Stimulated activated CD4-positive, alpha-beta T cell treated with anti-CD3 and anti-CD28 coated beads, Interleukin-2, amount 100 ng/mL, for 48 hours (primary cell): ENCODE measurements around the gene PLPPR3.
"Not testable (repeated sequence)": the region's sequence is repeated elsewhere in the genome, so short reads cannot be mapped to it uniquely, and the experiment has no call there.

ENCODE experiments used
- DNase-seq, 2 donors: peaks; one replicate each; pipeline ENCODE4 v3.0.0-alpha.2; 2020

PLPPR3 gene

GRCh38 chr19:853614-854220 lies 32.0 kb upstream of the PLPPR3 start:
- DNase-seq = not testable (repeated sequence)

GRCh38 chr19:853014-853585 lies 31.3 kb upstream of the PLPPR3 start:
- no peak for DNase-seq

GRCh38 chr19:852136-853013 lies 30.6 kb upstream of the PLPPR3 start, which contains the start of gene ELANE:
ELANE (plus strand) TSS chr19:852303; CDS start chr19:852329, 26 bp downstream.
- DNase-seq = no peak

- no peak for DNase-seq
Observed at GRCh38 chr19:850979-851335, 29.2 kb upstream of the PLPPR3 start.

- DNase-seq = no peak
Observed at GRCh38 chr19:850221-850978, 28.6 kb upstream of the PLPPR3 start.

GRCh38 chr19:849195-849594 lies 27.4 kb upstream of the PLPPR3 start:
- DNase-seq = not testable (repeated sequence)

DNA sequence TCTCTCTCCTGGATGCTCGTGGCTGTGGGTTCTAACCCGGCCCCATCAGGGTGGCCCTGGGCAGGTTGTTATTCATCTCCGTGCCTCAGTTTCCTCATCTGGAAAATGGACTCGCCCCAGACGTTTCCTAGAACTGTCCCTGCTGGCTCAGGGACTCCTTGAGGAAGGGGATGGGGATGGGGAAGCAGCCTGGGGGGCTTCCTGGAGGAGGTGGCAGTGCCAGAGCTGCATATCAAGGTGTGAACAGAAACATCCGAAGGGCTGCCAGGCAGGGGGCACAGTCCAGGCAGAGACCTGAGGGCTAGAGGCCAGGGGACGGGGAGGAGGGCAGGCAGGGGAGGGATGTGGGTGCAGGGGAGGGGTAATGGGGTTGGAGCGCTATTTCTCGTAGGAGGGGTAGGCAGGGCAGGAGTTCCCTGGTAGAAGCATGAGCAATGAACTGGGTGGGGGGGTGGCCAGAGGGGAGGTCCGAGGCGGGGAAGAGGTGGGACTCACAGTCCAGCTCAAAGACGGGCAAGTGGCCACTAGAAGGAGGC lies 26.7 kb upstream of the PLPPR3 start:
- no peak for DNase-seq

GRCh38 chr19:845707-846521 lies 24.2 kb upstream of the PLPPR3 start:
- DNase-seq = no peak

GRCh38 chr19:844546-844971 lies 22.8 kb upstream of the PLPPR3 start:
- DNase-seq = no peak

DNA sequence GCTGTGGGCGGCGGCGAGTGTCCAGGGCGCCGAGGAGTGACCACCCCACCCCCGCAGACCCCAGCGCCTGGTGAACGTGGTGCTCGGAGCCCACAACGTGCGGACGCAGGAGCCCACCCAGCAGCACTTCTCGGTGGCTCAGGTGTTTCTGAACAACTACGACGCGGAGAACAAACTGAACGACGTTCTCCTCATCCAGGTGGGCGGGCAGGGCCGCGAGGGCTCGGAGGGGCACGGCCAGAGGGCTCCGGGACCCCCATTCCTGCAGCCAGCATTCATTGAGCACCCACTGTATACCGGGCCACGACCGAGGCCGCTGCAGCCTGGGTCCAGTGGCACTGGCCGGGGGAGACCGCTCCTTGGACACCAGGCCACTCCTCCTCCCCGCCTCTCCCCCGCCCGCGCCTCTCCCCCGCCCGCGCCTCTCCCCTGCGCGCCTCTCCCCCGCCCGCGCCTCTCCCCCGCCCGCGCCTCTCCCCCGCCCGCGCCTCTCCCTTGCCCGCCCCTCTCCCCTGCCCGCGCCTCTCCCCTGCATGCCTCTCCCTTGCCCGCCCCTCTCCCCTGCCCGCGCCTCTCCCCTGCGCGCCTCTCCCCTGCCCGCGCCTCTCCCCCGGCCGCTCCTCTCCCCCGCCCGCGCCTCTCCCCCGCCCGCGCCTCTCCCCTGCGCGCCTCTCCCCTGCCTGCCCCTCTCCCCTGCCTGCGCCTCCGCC lies 22.2 kb upstream of the PLPPR3 start:
- no peak for DNase-seq

DNA sequence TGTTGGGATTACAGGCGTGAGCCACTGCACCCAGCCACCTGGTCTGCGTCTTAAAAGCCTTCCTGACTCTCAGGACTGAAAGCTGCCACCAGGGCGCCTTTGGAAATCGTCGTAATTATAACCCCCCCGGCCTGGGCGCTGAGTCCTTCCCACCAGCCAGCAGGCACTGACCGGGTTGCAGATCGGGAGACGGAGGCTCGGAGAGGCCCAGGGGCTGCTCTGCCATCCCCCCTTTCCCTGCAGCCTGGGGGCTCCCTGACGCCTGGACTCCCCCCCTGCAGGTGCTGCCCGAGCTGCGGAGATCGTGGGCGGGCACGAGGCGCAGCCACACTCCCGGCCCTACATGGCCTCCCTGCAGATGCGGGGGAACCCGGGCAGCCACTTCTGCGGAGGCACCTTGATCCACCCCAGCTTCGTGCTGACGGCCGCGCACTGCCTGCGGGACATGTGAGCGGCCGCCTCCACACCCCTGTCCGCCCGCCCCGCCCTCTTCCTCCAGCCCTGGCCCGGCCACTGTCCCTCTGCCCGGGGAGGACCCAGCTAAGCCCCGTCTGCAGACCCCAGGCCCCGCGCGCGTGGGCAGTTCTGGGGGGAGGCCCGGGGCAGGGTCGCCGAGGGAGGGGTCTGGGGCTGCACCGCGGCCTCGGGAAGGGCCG lies 21.6 kb upstream of the PLPPR3 start:
- DNase-seq = no peak

DNA sequence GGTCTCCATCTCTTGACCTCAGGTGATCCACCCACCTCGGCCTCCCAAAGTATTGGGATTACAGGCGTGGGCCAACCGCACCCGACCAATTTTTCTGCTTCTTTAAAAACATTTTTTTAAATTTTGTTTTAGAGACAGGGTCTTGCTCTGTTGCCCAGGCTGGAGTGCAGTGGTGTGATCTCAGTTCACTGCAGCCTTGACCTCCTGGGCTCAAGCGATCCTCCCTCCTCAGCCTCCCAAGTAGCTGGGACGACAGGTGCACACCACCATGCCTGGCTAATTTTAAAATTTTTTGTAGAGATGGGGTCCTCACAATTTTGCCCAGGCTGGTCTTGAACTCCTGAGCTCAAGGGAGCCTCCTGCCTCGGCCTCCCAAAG lies 21.0 kb upstream of the PLPPR3 start:
- not testable (repeated sequence) for DNase-seq

- no peak for DNase-seq
Observed at GRCh38 chr19:840519-841206, 18.9 kb upstream of the PLPPR3 start, which contains the start of gene PRTN3. PRTN3 (plus strand) TSS chr19:840999; CDS start chr19:841009, 10 bp downstream.

- no peak for DNase-seq
Observed at GRCh38 chr19:835210-835810, 13.6 kb upstream of the PLPPR3 start.

DNA sequence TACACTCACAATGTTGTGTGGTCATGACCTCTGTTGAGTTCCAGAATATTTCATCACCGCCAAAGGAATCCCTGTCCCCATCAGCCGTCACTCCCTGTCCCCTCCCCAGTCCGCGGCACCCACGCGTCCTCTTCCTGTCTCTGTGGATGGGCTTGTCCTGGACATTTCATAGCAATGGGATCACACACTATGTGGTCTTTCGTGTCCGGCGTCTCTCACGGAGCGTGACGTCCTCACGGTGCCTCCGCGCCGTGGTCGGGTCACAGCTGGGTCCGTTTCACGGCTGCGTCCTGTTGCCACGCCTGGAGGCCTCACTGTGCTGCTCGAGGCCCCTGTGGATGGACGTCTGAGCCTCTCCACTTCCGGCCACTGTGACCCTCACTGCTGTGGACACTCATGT lies 12.5 kb upstream of the PLPPR3 start:
- no peak for DNase-seq

- DNase-seq = no peak
Observed at GRCh38 chr19:831407-832369, 9.9 kb upstream of the PLPPR3 start.

GRCh38 chr19:829129-829758 lies 7.5 kb upstream of the PLPPR3 start:
- no peak for DNase-seq
